HG03039 (cell line): ENCODE results near the gene BSND.

Experiments
- ATAC-seq: cut with Tn5 transposase; IDR thresholded peaks from one replicate; pipeline ENCODE4 v1.9.1; 2021; ENCODE audit warnings: mild to moderate bottlenecking, moderate library complexity; ENCODE audit not compliant: unreplicated experiment

BSND gene

GRCh38 chr1:54975356-54976108 is 23.2 kb upstream of the BSND start:
- ATAC-seq = no peak

- no peak for ATAC-seq
Observed at GRCh38 chr1:54976747-54977146, 22.0 kb upstream of the BSND start.

- no peak for ATAC-seq
Observed at GRCh38 chr1:54977533-54978297, 21.0 kb upstream of the BSND start.

GRCh38 chr1:54978528-54979326 is 20.0 kb upstream of the BSND start:
- no peak for ATAC-seq

GRCh38 chr1:54979327-54979891 is 19.3 kb upstream of the BSND start:
- ATAC-seq = no peak

GRCh38 chr1:54980046-54980527 is 18.6 kb upstream of the BSND start:
- no peak for ATAC-seq

GRCh38 chr1:54980528-54981241 is 18.0 kb upstream of the BSND start, which contains the start of gene TMEM61:
Gene TMEM61 (plus strand): TSS chr1:54980628. CDS start chr1:54981066, 438 bp downstream.
- no peak for ATAC-seq

- no peak for ATAC-seq
Observed at GRCh38 chr1:54981466-54981865, 17.3 kb upstream of the BSND start.

GRCh38 chr1:54982739-54983138 is 16.0 kb upstream of the BSND start:
- ATAC-seq = no peak

- no peak for ATAC-seq
Observed at GRCh38 chr1:54984131-54984842, 14.4 kb upstream of the BSND start.

- no peak for ATAC-seq
Observed at GRCh38 chr1:54985556-54985955, 13.2 kb upstream of the BSND start.

- no peak for ATAC-seq
Observed at GRCh38 chr1:54986025-54986424, 12.7 kb upstream of the BSND start.

- ATAC-seq = no peak
Observed at GRCh38 chr1:54986533-54986932, 12.2 kb upstream of the BSND start.

GRCh38 chr1:54987427-54987826 is 11.3 kb upstream of the BSND start:
- no peak for ATAC-seq

- ATAC-seq = no peak
Observed at GRCh38 chr1:54987919-54988705, 10.6 kb upstream of the BSND start.

GRCh38 chr1:54988975-54989374 is 9.8 kb upstream of the BSND start:
- no peak for ATAC-seq

- ATAC-seq = no peak
Observed at GRCh38 chr1:54989473-54989872, 9.3 kb upstream of the BSND start.

- ATAC-seq = no peak
Observed at GRCh38 chr1:54989968-54990810, 8.5 kb upstream of the BSND start.
